ENCODE measurements around the gene CYP4F8. TPM values are rescaled to one million over a fixed set of nuclear protein-coding genes. Genes with fewer than 3 reads are reported as not detected.

The CYP4F8 gene
- total and polyA plus RNA-seq, 9 of the 15 experiments (the other 6 are each of a cell fraction or from before 2014, with no cell fraction given), result not detected

DNA sequence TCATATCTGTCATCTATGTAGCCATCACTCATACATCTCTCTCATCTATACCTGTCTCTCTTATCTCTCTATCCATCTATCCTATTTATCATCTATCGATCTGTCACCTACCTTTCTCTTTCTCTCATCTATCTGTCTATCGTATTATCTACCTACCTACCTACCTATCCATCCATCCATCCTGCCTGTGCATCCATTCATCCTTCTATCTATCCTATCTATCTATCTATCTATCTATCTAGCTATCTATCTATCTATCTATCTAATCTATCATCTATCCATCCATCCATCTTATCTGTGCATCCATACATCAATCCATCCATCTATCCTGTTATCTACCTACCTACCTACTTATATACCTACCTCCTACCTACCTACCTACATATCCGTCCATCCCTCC is 44.6 kb upstream of the CYP4F8 start:
- no peak for ATAC-seq
- H3K36me3 ChIP-seq (ENCODE audit: control insufficient read depth, insufficient read depth, low read length), result no peaks in the 10 kb centered on the region
- intact Hi-C loops (cut with micrococcal nuclease), result no loop called here
- DNase-seq (ENCODE audit: extremely low read depth in 1 of 4, low spot score in 3 of 4), result no peak
- no TSS peak for BruUV-seq (replicated peaks)
- no peak overlapping the region for H3K9ac ChIP-seq (ENCODE audit: insufficient read depth in 1 of 2, low read depth in 2 of 2, low read length in 2 of 2)
- POLR2A ChIA-PET, result no interaction called here
- WGBS (ENCODE audit: insufficient coverage, low coverage, missing lambda C conversion rate), result 17% methylated on average over 3 of the region's 3 CpGs
- no peaks in the 10 kb centered on the region for H3K9me3 ChIP-seq (replicated peaks; ENCODE audit: control insufficient read depth, insufficient read depth, low read depth, low read length)
- in situ Hi-C loops (cut with MboI), result loop anchor here (25.0 kb wide), 1 partner anchor 708 kb away; no protein-coding TSS in a partner anchor
- no peak overlapping the region for H3K27ac ChIP-seq (ENCODE audit: extremely low read depth, low read depth, low read length)
- no peaks in the 10 kb centered on the region for H3K4me1 ChIP-seq (replicated peaks in 1 of 2; ENCODE audit: control insufficient read depth in 2 of 2, insufficient read depth in 2 of 2, low read length in 2 of 2)
- TF ChIP-seq MTA1 (IDR thresholded peaks at IDR 0.05; ENCODE audit: borderline replicate concordance) (0 out of 2 replicates have a peak, but pooled peaks have one; percentile 39), DACH1 (IDR thresholded peaks at IDR 0.05; ENCODE audit: partially characterized antibody) (peak; percentile 96), GATA2 (CRISPR knock-in tag; IDR thresholded peaks at IDR 0.05) (0 out of 2 replicates have a peak, but pooled peaks have one; percentile 29), CREBBP (IDR thresholded peaks at IDR 0.05; ENCODE audit: low read depth, low read length) (peak; percentile 59), BCOR (IDR thresholded peaks at IDR 0.05) (peak; percentile 25; the same call in 1 of the 2 replicates), HOXB6 (CRISPR knock-in tag; IDR thresholded peaks at IDR 0.05; ENCODE audit: borderline replicate concordance) (no peak)
- TF ChIP-seq, protein P1, sequence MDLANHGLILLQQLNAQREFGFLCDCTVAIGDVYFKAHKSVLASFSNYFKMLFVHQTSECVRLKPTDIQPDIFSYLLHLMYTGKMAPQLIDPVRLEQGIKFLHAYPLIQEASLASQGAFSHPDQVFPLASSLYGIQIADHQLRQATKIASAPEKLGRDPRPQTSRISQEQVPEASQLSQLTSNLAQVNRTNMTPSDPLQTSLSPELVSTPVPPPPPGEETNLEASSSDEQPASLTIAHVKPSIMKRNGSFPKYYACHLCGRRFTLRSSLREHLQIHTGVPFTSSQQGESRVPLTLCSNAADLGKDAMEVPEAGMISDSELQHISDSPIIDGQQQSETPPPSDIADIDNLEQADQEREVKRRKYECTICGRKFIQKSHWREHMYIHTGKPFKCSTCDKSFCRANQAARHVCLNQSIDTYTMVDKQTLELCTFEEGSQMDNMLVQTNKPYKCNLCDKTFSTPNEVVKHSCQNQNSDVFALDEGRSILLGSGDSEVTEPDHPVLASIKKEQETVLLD (IDR thresholded peaks at IDR 0.05), result peak; percentile 74; the same call in 1 of the 2 replicates
- TF ChIP-seq, protein P2, sequence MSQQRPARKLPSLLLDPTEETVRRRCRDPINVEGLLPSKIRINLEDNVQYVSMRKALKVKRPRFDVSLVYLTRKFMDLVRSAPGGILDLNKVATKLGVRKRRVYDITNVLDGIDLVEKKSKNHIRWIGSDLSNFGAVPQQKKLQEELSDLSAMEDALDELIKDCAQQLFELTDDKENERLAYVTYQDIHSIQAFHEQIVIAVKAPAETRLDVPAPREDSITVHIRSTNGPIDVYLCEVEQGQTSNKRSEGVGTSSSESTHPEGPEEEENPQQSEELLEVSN (IDR thresholded peaks at IDR 0.05; ENCODE audit: borderline replicate concordance in 1 of 2, extremely low read depth in 1 of 2, insufficient read depth in 1 of 2, insufficient read length in 1 of 2, low read depth in 1 of 2, low read length in 1 of 2, poor library complexity in 1 of 2, severe bottlenecking in 1 of 2), result no peak
- H3K4me3 ChIP-seq, result no peak overlapping the region
- no peaks in the 10 kb centered on the region for H3K9me1 ChIP-seq (ENCODE audit: control insufficient read depth, insufficient read depth, low read length)
- H3K27me3 ChIP-seq (ENCODE audit: control insufficient read depth in 2 of 2, insufficient read depth in 2 of 2, low read length in 2 of 2), result peaks cover 0 to 12% of the 10 kb centered on the region in 2 experiments; a peak in 2 of 5 replicates
- no peaks in the 10 kb centered on the region; the same call in 1 of the 2 replicates for H4K20me1 ChIP-seq (replicated peaks; ENCODE audit: control insufficient read depth, insufficient read depth, low read length)
- H3K79me2 ChIP-seq (ENCODE audit: control insufficient read depth, insufficient read depth, low read length), result no peaks in the 10 kb centered on the region
- no peak for FAIRE-seq
- H3K4me2 ChIP-seq (ENCODE audit: insufficient read depth, low read length), result no peak overlapping the region
- CTCF ChIA-PET (ENCODE audit: low intra/inter-chr PET ratio), result no interaction called here
- H2AFZ ChIP-seq (ENCODE audit: low read depth, low read length), result no peak overlapping the region
